ENCODE results near the gene FNTB. TPM values are rescaled to one million over a fixed set of nuclear protein-coding genes. Genes with fewer than 3 reads are reported as not detected.

Gene FNTB
- total and polyA plus RNA-seq, 2 of the 13 experiments (the other 11 are each of a cell fraction or from before 2014, with no cell fraction given): 23.6 to 28.5 TPM

GRCh38 chr14:65043893-65044595, 57.3 kb downstream of the FNTB start:
- Histone ChIP-seq H3K27me3 (ENCODE audit: control insufficient read depth in 1 of 2, insufficient read depth in 2 of 2, low read length in 2 of 2) (no peaks in the 10 kb centered on the region), H3K36me3 (replicated peaks in 1 of 2; ENCODE audit: control insufficient read depth in 1 of 2, insufficient read depth in 2 of 2, low read length in 2 of 2) (peaks cover 11 to 61% of the 10 kb centered on the region in 2 experiments; a peak in 4 of 5 replicates), H3K4me3 (replicated peaks in 1 of 3; ENCODE audit: insufficient read depth in 1 of 3, low read depth in 2 of 3, low read length in 3 of 3) (no peak overlapping the region), H3K79me2 (ENCODE audit: insufficient read depth, low read length) (no peaks in the 10 kb centered on the region), H3K9ac (ENCODE audit: insufficient read depth, low read depth, low read length) (no peak overlapping the region), H3K4me1 (ENCODE audit: insufficient read depth, low read length) (no peaks in the 10 kb centered on the region), H3K27ac (ENCODE audit: extremely low read length, insufficient read depth, low read length) (no peak overlapping the region), H3K4me2 (ENCODE audit: low read depth, low read length) (no peak overlapping the region), H4K20me1 (ENCODE audit: insufficient read depth, low read length) (no peaks in the 10 kb centered on the region), H2AFZ (ENCODE audit: low read length) (no peak overlapping the region), H3K9me3 (ENCODE audit: low read length) (no peaks in the 10 kb centered on the region)
- FAIRE-seq (no peak), ATAC-seq (no peak), DNase-seq (ENCODE audit: low spot score) (no peak)
- ChIA-PET CTCF (ENCODE audit: low intra/inter-chr PET ratio, low total read pairs) (no interaction called here), POLR2A (no interaction called here)
- 95% methylated on average over 12 of the region's 12 CpGs for WGBS (ENCODE audit: low lambda C conversion rate)
- in situ Hi-C loops (cut with HindIII; ENCODE audit: extremely low pct_ligation_motif_present, low pct_unique_long_range_greater_than_20kb): no loop called here
- intact Hi-C loops (cut with micrococcal nuclease; ENCODE audit: unreplicated experiment): no loop called here
- TF ChIP-seq ZNF800 (CRISPR knock-in tag; IDR thresholded peaks at IDR 0.05): no peak
- BruUV-seq (replicated peaks): no TSS peak

- Histone ChIP-seq H3K4me1 (ENCODE audit: insufficient read depth, low read length) (no peaks in the 10 kb centered on the region), H4K20me1 (ENCODE audit: insufficient read depth, low read length) (no peaks in the 10 kb centered on the region), H3K4me3 (replicated peaks in 1 of 3; ENCODE audit: insufficient read depth in 1 of 3, low read depth in 2 of 3, low read length in 3 of 3) (no peak overlapping the region), H3K27me3 (ENCODE audit: control insufficient read depth in 1 of 2, insufficient read depth in 2 of 2, low read length in 2 of 2) (no peaks in the 10 kb centered on the region), H3K4me2 (ENCODE audit: low read depth, low read length) (no peak overlapping the region), H3K36me3 (replicated peaks in 1 of 2; ENCODE audit: control insufficient read depth in 1 of 2, insufficient read depth in 2 of 2, low read length in 2 of 2) (peaks cover 11 to 61% of the 10 kb centered on the region in 2 experiments; a peak in 4 of 5 replicates), H2AFZ (ENCODE audit: low read length) (no peak overlapping the region), H3K27ac (ENCODE audit: extremely low read length, insufficient read depth, low read length) (no peak overlapping the region), H3K9me3 (ENCODE audit: low read length) (no peaks in the 10 kb centered on the region), H3K79me2 (ENCODE audit: insufficient read depth, low read length) (no peaks in the 10 kb centered on the region), H3K9ac (ENCODE audit: insufficient read depth, low read depth, low read length) (no peak overlapping the region)
- intact Hi-C loops (cut with micrococcal nuclease; ENCODE audit: unreplicated experiment): no loop called here
- in situ Hi-C loops (cut with HindIII; ENCODE audit: extremely low pct_ligation_motif_present, low pct_unique_long_range_greater_than_20kb): no loop called here
- ChIA-PET CTCF (ENCODE audit: low intra/inter-chr PET ratio, low total read pairs) (no interaction called here), POLR2A (no interaction called here)
- TF ChIP-seq RNF2 (conservative IDR thresholded peaks at IDR 0.05; ENCODE audit: low read depth) (no peak), CEBPB (IDR thresholded peaks at IDR 0.05; ENCODE audit: borderline replicate concordance, low read depth, low read length) (peak; percentile 40; the same call in 1 of the 2 replicates)
- FAIRE-seq (no peak), DNase-seq (ENCODE audit: low spot score) (no peak), ATAC-seq (no peak)
- WGBS (ENCODE audit: low lambda C conversion rate): over 99% methylated on average over 9 of the region's 9 CpGs
- BruUV-seq (replicated peaks): no TSS peak
Measured at GRCh38 chr14:65044596-65044959, 57.9 kb downstream of the FNTB start.
